ENCODE measurements around the gene CBX1. TPM values are rescaled to one million over a fixed set of nuclear protein-coding genes. Genes with fewer than 3 reads are reported as not detected.

The CBX1 gene
- total and polyA plus RNA-seq, 2 of the 13 experiments (the other 11 are each of a cell fraction or from before 2014, with no cell fraction given): 17.8 to 108 TPM

GRCh38 chr17:48025040-48025903, 76.0 kb downstream of the CBX1 start (continued):
- TF ChIP-seq ZNF414 (CRISPR knock-in tag; IDR thresholded peaks at IDR 0.05) (peak; percentile 73), HIVEP1 (CRISPR knock-in tag; IDR thresholded peaks at IDR 0.05) (no peak), TAF15 (IDR thresholded peaks at IDR 0.05; ENCODE audit: low read depth, low read length, poor library complexity, severe bottlenecking) (peak; percentile 77), SMYD3 (CRISPR knock-in tag; IDR thresholded peaks at IDR 0.05) (no peak), SP2 (CRISPR knock-in tag; IDR thresholded peaks at IDR 0.05) (peak; percentile 49; the same call in 1 of the 2 replicates)

GRCh38 chr17:48024149-48025039, 76.9 kb downstream of the CBX1 start:
- Histone ChIP-seq H3K36me3 (replicated peaks in 1 of 2; ENCODE audit: control insufficient read depth in 1 of 2, insufficient read depth in 2 of 2, low read length in 2 of 2) (no peaks in the 10 kb centered on the region), H3K79me2 (ENCODE audit: insufficient read depth, low read length) (no peaks in the 10 kb centered on the region), H3K9ac (ENCODE audit: insufficient read depth, low read depth, low read length) (peak overlapping the region; percentile 6; the same call in 1 of the 2 replicates), H3K4me1 (ENCODE audit: insufficient read depth, low read length) (peaks cover 41% of the 10 kb centered on the region), H3K9me3 (ENCODE audit: low read length) (no peaks in the 10 kb centered on the region), H3K4me2 (ENCODE audit: low read depth, low read length) (peak overlapping the region; percentile 90), H3K4me3 (replicated peaks in 1 of 3; ENCODE audit: insufficient read depth in 1 of 3, low read depth in 2 of 3, low read length in 3 of 3) (peak overlapping the region; percentile 44 to 77 (median 56); a peak in 5 of 6 replicates), H3K27me3 (ENCODE audit: control insufficient read depth in 1 of 2, insufficient read depth in 2 of 2, low read length in 2 of 2) (peaks cover 4 to 29% of the 10 kb centered on the region in 2 experiments), H4K20me1 (ENCODE audit: insufficient read depth, low read length) (no peaks in the 10 kb centered on the region), H3K27ac (ENCODE audit: extremely low read length, insufficient read depth, low read length) (no peak overlapping the region), H2AFZ (ENCODE audit: low read length) (no peak overlapping the region)
- BruUV-seq (replicated peaks): no TSS peak
- intact Hi-C loops (cut with micrococcal nuclease; ENCODE audit: unreplicated experiment) (loop anchor here (1.0 to 10.0 kb wide), 5 partner anchors 50 to 593 kb away; partner anchors contain the start of genes CBX1, HOXB8 and SP2), in situ Hi-C loops (cut with HindIII; ENCODE audit: extremely low pct_ligation_motif_present, low pct_unique_long_range_greater_than_20kb) (loop anchor here (5.0 to 10.0 kb wide), 4 partner anchors 48 to 588 kb away; partner anchors contain the start of gene HOXB7)
- no peak for DNase-seq (ENCODE audit: low spot score)
- POLR2A ChIA-PET: interaction anchor here (0.9 to 3.6 kb wide), 4 partner anchors 24 to 107 kb away, joined by 3 to 35 read pairs (median 6); partner anchors contain the start of gene NFE2L1
- 5% methylated on average over 51 of the region's 54 CpGs for WGBS (ENCODE audit: low lambda C conversion rate)
- CTCF ChIA-PET (ENCODE audit: low intra/inter-chr PET ratio, low total read pairs): interaction anchor here (1.0 to 4.1 kb wide), 7 partner anchors 49 to 594 kb away, joined by 5 to 127 read pairs (median 8); no protein-coding TSS in a partner anchor
- no peak for FAIRE-seq
- ATAC-seq: peak; percentile 15
- TF ChIP-seq PRDM10 (CRISPR knock-in tag; IDR thresholded peaks at IDR 0.05; ENCODE audit: low read depth) (no peak), ZNF567 (CRISPR knock-in tag; IDR thresholded peaks at IDR 0.05; ENCODE audit: borderline replicate concordance) (no peak), ZNF263 (CRISPR knock-in tag; IDR thresholded peaks at IDR 0.05) (no peak), EHMT2 (IDR thresholded peaks at IDR 0.05; ENCODE audit: borderline replicate concordance, low read depth, low read length) (no peak), TCF7L2 (IDR thresholded peaks at IDR 0.05; ENCODE audit: low read depth, low read length) (no peak), ATF3 (CRISPR knock-in tag; IDR thresholded peaks at IDR 0.05) (no peak), ZZZ3 (CRISPR knock-in tag; IDR thresholded peaks at IDR 0.05; ENCODE audit: borderline replicate concordance) (0 out of 2 replicates have a peak, but pooled peaks have one; percentile 17), ZNF879 (CRISPR knock-in tag; IDR thresholded peaks at IDR 0.05) (no peak), SMARCC2 (IDR thresholded peaks at IDR 0.05) (no peak), ATF1 (CRISPR knock-in tag; IDR thresholded peaks at IDR 0.05) (no peak), POLR2AphosphoS2 (IDR thresholded peaks at IDR 0.05; ENCODE audit: low read depth, low read length) (no peak)
